ENCODE results near the gene FOXK2.
"Not testable (repeated sequence)": the region's sequence is repeated elsewhere in the genome, so short reads cannot be mapped to it uniquely, and the experiment has no call there.

FOXK2 gene

GRCh38 chr17:82582213-82582612 is 62.7 kb downstream of the FOXK2 start:
- peak; percentile 13 for DNase-seq (ENCODE audit: low read depth)
- no peak overlapping the region for H3K4me3 ChIP-seq (ENCODE audit: low read length)
- TF ChIP-seq CTCF (conservative IDR thresholded peaks at IDR 0.05; ENCODE audit: low read length) = no peak

- TF ChIP-seq CTCF (conservative IDR thresholded peaks at IDR 0.05; ENCODE audit: low read length) = no peak
- H3K4me3 ChIP-seq (ENCODE audit: low read length) = no peak overlapping the region
- no peak for DNase-seq (ENCODE audit: low read depth)
These were observed 63.2 kb downstream of the FOXK2 start for GRCh38 chr17:82582709-82583108.

GRCh38 chr17:82583720-82584234 is 64.2 kb downstream of the FOXK2 start:
- no peak for TF ChIP-seq CTCF (conservative IDR thresholded peaks at IDR 0.05; ENCODE audit: low read length)
- H3K4me3 ChIP-seq (ENCODE audit: low read length) = no peak overlapping the region
- DNase-seq (ENCODE audit: low read depth) = no peak

GRCh38 chr17:82585935-82586575 is 66.5 kb downstream of the FOXK2 start:
- DNase-seq (ENCODE audit: low read depth); H3K4me3 ChIP-seq (ENCODE audit: low read length): not testable (repeated sequence)

- H3K4me3 ChIP-seq (ENCODE audit: low read length) = no peak overlapping the region
- no peak for TF ChIP-seq CTCF (conservative IDR thresholded peaks at IDR 0.05; ENCODE audit: low read length)
- no peak for DNase-seq (ENCODE audit: low read depth)
These were observed 67.2 kb downstream of the FOXK2 start for GRCh38 chr17:82586576-82587233.

GRCh38 chr17:82587234-82588086 is 67.9 kb downstream of the FOXK2 start:
- TF ChIP-seq CTCF (conservative IDR thresholded peaks at IDR 0.05; ENCODE audit: low read length) = no peak
- no peak for DNase-seq (ENCODE audit: low read depth)
- no peak overlapping the region for H3K4me3 ChIP-seq (ENCODE audit: low read length)

Measured in AG10803 (cell line).